ENCODE results near the gene PTCHD4.

PTCHD4 gene

GRCh38 chr6:48084201-48084600 lies 26.8 kb downstream of the PTCHD4 start:
- no peak for DNase-seq

GRCh38 chr6:48080227-48081009 lies 30.6 kb downstream of the PTCHD4 start:
- ATAC-seq (replicated peaks) (no peak), DNase-seq (no peak)
- no peaks in the 10 kb centered on the region for H3K36me3 Mint-ChIP-seq
- H3K9me3 Mint-ChIP-seq, result peaks cover 0 to 4% of the 10 kb centered on the region in 2 donors
- no peaks in the 10 kb centered on the region for H3K27me3 Mint-ChIP-seq
- H3K4me1 Mint-ChIP-seq, result no peaks in the 10 kb centered on the region
- H3K27ac Mint-ChIP-seq, result no peak overlapping the region
- H3K4me3 Mint-ChIP-seq, result no peak overlapping the region

More at GRCh38 chr6:48084201-48084600, 26.8 kb downstream of the PTCHD4 start:
- Mint-ChIP-seq H3K9me3 (no peaks in the 10 kb centered on the region), H3K27me3 (no peaks in the 10 kb centered on the region), H3K27ac (no peak overlapping the region), H3K4me1 (no peaks in the 10 kb centered on the region), H3K4me3 (no peak overlapping the region), H3K36me3 (no peaks in the 10 kb centered on the region)
- ATAC-seq (replicated peaks), result no peak

- Mint-ChIP-seq H3K27ac (no peak overlapping the region), H3K36me3 (no peaks in the 10 kb centered on the region), H3K9me3 (peaks cover 0 to 4% of the 10 kb centered on the region in 2 donors), H3K4me3 (no peak overlapping the region), H3K4me1 (no peaks in the 10 kb centered on the region), H3K27me3 (no peaks in the 10 kb centered on the region)
- DNase-seq (no peak), ATAC-seq (replicated peaks) (no peak)
These were observed 32.9 kb downstream of the PTCHD4 start for GRCh38 chr6:48078120-48078519.

GRCh38 chr6:48075181-48075580 lies 35.8 kb downstream of the PTCHD4 start:
- no peak overlapping the region for H3K4me3 Mint-ChIP-seq
- ATAC-seq (replicated peaks) (no peak), DNase-seq (no peak)
- H3K27me3 Mint-ChIP-seq, result peaks cover 7 to 10% of the 10 kb centered on the region in 2 donors
- no peak overlapping the region for H3K27ac Mint-ChIP-seq
- no peaks in the 10 kb centered on the region for H3K36me3 Mint-ChIP-seq
- no peaks in the 10 kb centered on the region for H3K4me1 Mint-ChIP-seq
- peaks cover 0 to 4% of the 10 kb centered on the region in 2 donors for H3K9me3 Mint-ChIP-seq

GRCh38 chr6:48073976-48074767 lies 36.8 kb downstream of the PTCHD4 start:
- ATAC-seq (replicated peaks) (no peak), DNase-seq (no peak)
- Mint-ChIP-seq H3K36me3 (no peaks in the 10 kb centered on the region), H3K4me1 (peaks cover 0 to 2% of the 10 kb centered on the region in 2 donors), H3K4me3 (no peak overlapping the region), H3K9me3 (peaks cover 0 to 4% of the 10 kb centered on the region in 2 donors), H3K27me3 (peaks cover 13 to 18% of the 10 kb centered on the region in 2 donors), H3K27ac (no peak overlapping the region)

GRCh38 chr6:48071833-48072232 lies 39.2 kb downstream of the PTCHD4 start:
- H3K4me3 Mint-ChIP-seq, result no peak overlapping the region
- H3K9me3 Mint-ChIP-seq, result peaks cover 0 to 4% of the 10 kb centered on the region in 2 donors
- ATAC-seq (replicated peaks) (no peak), DNase-seq (no peak)
- peaks cover 0 to 2% of the 10 kb centered on the region in 2 donors for H3K4me1 Mint-ChIP-seq
- no peak overlapping the region for H3K27ac Mint-ChIP-seq
- H3K27me3 Mint-ChIP-seq, result peaks cover 29 to 38% of the 10 kb centered on the region in 2 donors
- no peaks in the 10 kb centered on the region for H3K36me3 Mint-ChIP-seq

GRCh38 chr6:48069280-48069679 lies 41.7 kb downstream of the PTCHD4 start:
- Mint-ChIP-seq H3K36me3 (no peaks in the 10 kb centered on the region), H3K9me3 (no peaks in the 10 kb centered on the region), H3K4me1 (peaks cover 0 to 2% of the 10 kb centered on the region in 2 donors), H3K4me3 (no peak overlapping the region), H3K27me3 (peaks cover 29 to 41% of the 10 kb centered on the region in 2 donors), H3K27ac (no peak overlapping the region)
- DNase-seq (no peak), ATAC-seq (replicated peaks) (no peak)

GRCh38 chr6:48068278-48069251 lies 42.4 kb downstream of the PTCHD4 start:
- no peak overlapping the region for H3K4me3 Mint-ChIP-seq
- peaks cover 29 to 41% of the 10 kb centered on the region in 2 donors for H3K27me3 Mint-ChIP-seq
- no peaks in the 10 kb centered on the region for H3K9me3 Mint-ChIP-seq

GRCh38 chr6:48067886-48068277 lies 43.1 kb downstream of the PTCHD4 start:
- no peak overlapping the region for H3K27ac Mint-ChIP-seq
- no peaks in the 10 kb centered on the region for H3K9me3 Mint-ChIP-seq
- H3K4me3 Mint-ChIP-seq, result no peak overlapping the region
- peaks cover 0 to 2% of the 10 kb centered on the region in 2 donors for H3K4me1 Mint-ChIP-seq
- no peaks in the 10 kb centered on the region for H3K36me3 Mint-ChIP-seq
- H3K27me3 Mint-ChIP-seq, result peaks cover 29 to 41% of the 10 kb centered on the region in 2 donors
- no peak for ATAC-seq (replicated peaks)
- DNase-seq, result no peak

More at GRCh38 chr6:48068278-48069251, 42.4 kb downstream of the PTCHD4 start:
- no peak overlapping the region for H3K27ac Mint-ChIP-seq
- H3K4me1 Mint-ChIP-seq, result peaks cover 0 to 2% of the 10 kb centered on the region in 2 donors
- no peaks in the 10 kb centered on the region for H3K36me3 Mint-ChIP-seq
- ATAC-seq (replicated peaks) (no peak), DNase-seq (no peak)

- DNase-seq, result no peak
- Mint-ChIP-seq H3K4me1 (peaks cover 0 to 2% of the 10 kb centered on the region in 2 donors), H3K27me3 (peaks cover 29 to 38% of the 10 kb centered on the region in 2 donors), H3K27ac (no peak overlapping the region), H3K4me3 (no peak overlapping the region), H3K36me3 (no peaks in the 10 kb centered on the region), H3K9me3 (no peaks in the 10 kb centered on the region)
- ATAC-seq (replicated peaks), result no peak
These were observed 43.8 kb downstream of the PTCHD4 start for GRCh38 chr6:48067148-48067712.

- DNase-seq (no peak), ATAC-seq (replicated peaks) (no peak)
- H3K4me3 Mint-ChIP-seq, result no peak overlapping the region
- H3K36me3 Mint-ChIP-seq, result no peaks in the 10 kb centered on the region
- peaks cover 1 to 5% of the 10 kb centered on the region in 2 donors for H3K9me3 Mint-ChIP-seq
- no peaks in the 10 kb centered on the region for H3K4me1 Mint-ChIP-seq
- no peaks in the 10 kb centered on the region for H3K27me3 Mint-ChIP-seq
- H3K27ac Mint-ChIP-seq, result no peak overlapping the region
These were observed 49.6 kb downstream of the PTCHD4 start for GRCh38 chr6:48061265-48061990.

Data from stimulated activated naive B cell treated with anti-CD40 and anti-IgM and Interleukin-4, amounts not matched to agents 10 μg/mL and 1 μg/mL and 100 μg/mL, for 72 hours (primary cell).